SK-N-SH treated with all-trans-retinoic acid at 6 μM for 48 hours (cell line): ENCODE data around the gene WBP4.
"Not testable (repeated sequence)": the region's sequence is repeated elsewhere in the genome, so short reads cannot be mapped to it uniquely, and the experiment has no call there.

Experiments
- ATAC-seq: fragments of 200-7000 bp; cut with Tn5 transposase; 3 replicates; pipeline ENCODE4 v1.9.1; 2020; ENCODE audit warnings: mild to moderate bottlenecking, moderate library complexity
- ARNTL ChIP-seq: fragments of 450-650 bp; formaldehyde crosslinking; IDR thresholded peaks from 2 replicates; pipeline ENCODE4 v1.5.0; 2020; ENCODE audit warnings: low read depth, mild to moderate bottlenecking, moderate library complexity, borderline replicate concordance
- ISL1 ChIP-seq: fragments of 250-450 bp; sonication (Bioruptor Pico); IDR thresholded peaks from 2 replicates; pipeline ENCODE4 v2.1.2; 2022; ENCODE audit warnings: mild to moderate bottlenecking, moderate library complexity
- OSR1 ChIP-seq: fragments of 250-450 bp; sonication (Bioruptor Pico); IDR thresholded peaks from 2 replicates; pipeline ENCODE4 v1.8.0; 2022; ENCODE audit warnings: moderate library complexity, mild to moderate bottlenecking, inconsistent platforms
- PPARA ChIP-seq: fragments of 250-450 bp; sonication (Bioruptor Pico); IDR thresholded peaks from 2 replicates; pipeline ENCODE4 v1.5.0; 2020; ENCODE audit warnings: mild to moderate bottlenecking, borderline replicate concordance
- TCF4 ChIP-seq: fragments of 250-450 bp; sonication (Bioruptor Pico); IDR thresholded peaks from 2 replicates; pipeline ENCODE4 v1.8.0; 2021; ENCODE audit warnings: mild to moderate bottlenecking, moderate library complexity, borderline replicate concordance
- TOX ChIP-seq: fragments of 250-450 bp; sonication (Bioruptor Pico); IDR thresholded peaks from 2 replicates; pipeline ENCODE4 v1.8.0; 2021; ENCODE audit warnings: mild to moderate bottlenecking, moderate library complexity, borderline replicate concordance
- ZC3H10 ChIP-seq: fragments of 250-450 bp; sonication (Bioruptor Pico); IDR thresholded peaks from 2 replicates; pipeline ENCODE4 v1.5.1; 2021; ENCODE audit warnings: mild to moderate bottlenecking, moderate library complexity
- ZFP3 ChIP-seq: fragments of 250-450 bp; sonication (Bioruptor Pico); IDR thresholded peaks from 2 replicates; pipeline ENCODE4 v1.5.0; 2020; ENCODE audit warnings: mild to moderate bottlenecking, moderate library complexity
- ZFP30 ChIP-seq: fragments of 450-650 bp; formaldehyde crosslinking; IDR thresholded peaks from 2 replicates; pipeline ENCODE4 v1.5.0; 2022; ENCODE audit warnings: mild to moderate bottlenecking, moderate library complexity
- ZNF565 ChIP-seq: fragments of 450-650 bp; formaldehyde crosslinking; conservative IDR thresholded peaks from 2 replicates; pipeline ENCODE4 v1.5.0; 2020; ENCODE audit warnings: low read depth, mild to moderate bottlenecking, moderate library complexity
- ZNF8 ChIP-seq: fragments of 450-650 bp; formaldehyde crosslinking; IDR thresholded peaks from 2 replicates; pipeline ENCODE4 v1.5.0; 2020; ENCODE audit warnings: mild to moderate bottlenecking, moderate library complexity
- TF ChIP-seq, protein P1 (sequence below): fragments of 250-450 bp; sonication (Bioruptor Pico); IDR thresholded peaks from 2 replicates; pipeline ENCODE4 v1.5.1; 2020; ENCODE audit warnings: low read depth, mild to moderate bottlenecking, moderate library complexity
- TF ChIP-seq, protein P2 (sequence below): fragments of 250-450 bp; sonication (Bioruptor Pico); IDR thresholded peaks from 2 replicates; pipeline ENCODE4 v1.8.0; 2020; ENCODE audit warnings: mild to moderate bottlenecking, moderate library complexity, borderline replicate concordance
- TF ChIP-seq, protein P3 (sequence below): fragments of 250-450 bp; sonication (Bioruptor Pico); IDR thresholded peaks from 2 replicates; pipeline ENCODE4 v1.5.0; 2020; ENCODE audit warnings: mild to moderate bottlenecking, moderate library complexity
- TF ChIP-seq, protein P4 (sequence below): fragments of 250-450 bp; sonication (Bioruptor Pico); IDR thresholded peaks from 2 replicates; pipeline ENCODE4 v1.5.1; 2021; ENCODE audit warnings: mild to moderate bottlenecking, moderate library complexity
- TF ChIP-seq, protein P5 (sequence below): fragments of 250-450 bp; sonication (Bioruptor Pico); IDR thresholded peaks from 2 replicates; pipeline ENCODE4 v1.8.0; 2021; ENCODE audit warnings: low read depth, mild to moderate bottlenecking, moderate library complexity, borderline replicate concordance

WBP4 gene

DNA sequence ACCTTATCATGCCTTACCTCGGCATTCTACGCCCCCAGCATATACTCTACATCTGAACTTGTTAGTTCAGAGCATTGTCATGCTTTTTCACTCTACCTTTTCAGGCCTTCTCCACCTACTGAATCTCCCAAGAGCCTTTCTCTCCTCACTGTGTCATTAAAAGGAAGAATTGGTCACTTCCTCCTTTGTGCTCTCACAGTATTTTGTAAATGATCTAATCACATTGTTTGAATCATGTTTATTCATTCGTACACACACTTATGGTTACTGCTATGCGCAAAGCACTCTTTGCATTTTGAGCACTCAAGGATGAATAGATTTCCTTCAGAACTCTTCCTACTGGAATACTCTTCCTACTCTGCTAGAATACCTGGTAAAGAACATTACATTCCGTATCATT lies 26.4 kb upstream of the WBP4 start:
- no peak for TF ChIP-seq PPARA (CRISPR knock-in tag)
- no peak for TF ChIP-seq ZC3H10 (CRISPR knock-in tag)
- no peak for TF ChIP-seq ISL1
- TF ChIP-seq ZFP3 (CRISPR knock-in tag), result no peak
- TF ChIP-seq, protein P1, sequence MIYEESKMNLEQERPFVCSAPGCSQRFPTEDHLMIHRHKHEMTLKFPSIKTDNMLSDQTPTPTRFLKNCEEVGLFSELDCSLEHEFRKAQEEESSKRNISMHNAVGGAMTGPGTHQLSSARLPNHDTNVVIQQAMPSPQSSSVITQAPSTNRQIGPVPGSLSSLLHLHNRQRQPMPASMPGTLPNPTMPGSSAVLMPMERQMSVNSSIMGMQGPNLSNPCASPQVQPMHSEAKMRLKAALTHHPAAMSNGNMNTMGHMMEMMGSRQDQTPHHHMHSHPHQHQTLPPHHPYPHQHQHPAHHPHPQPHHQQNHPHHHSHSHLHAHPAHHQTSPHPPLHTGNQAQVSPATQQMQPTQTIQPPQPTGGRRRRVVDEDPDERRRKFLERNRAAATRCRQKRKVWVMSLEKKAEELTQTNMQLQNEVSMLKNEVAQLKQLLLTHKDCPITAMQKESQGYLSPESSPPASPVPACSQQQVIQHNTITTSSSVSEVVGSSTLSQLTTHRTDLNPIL, result no peak
- TF ChIP-seq, protein P2, sequence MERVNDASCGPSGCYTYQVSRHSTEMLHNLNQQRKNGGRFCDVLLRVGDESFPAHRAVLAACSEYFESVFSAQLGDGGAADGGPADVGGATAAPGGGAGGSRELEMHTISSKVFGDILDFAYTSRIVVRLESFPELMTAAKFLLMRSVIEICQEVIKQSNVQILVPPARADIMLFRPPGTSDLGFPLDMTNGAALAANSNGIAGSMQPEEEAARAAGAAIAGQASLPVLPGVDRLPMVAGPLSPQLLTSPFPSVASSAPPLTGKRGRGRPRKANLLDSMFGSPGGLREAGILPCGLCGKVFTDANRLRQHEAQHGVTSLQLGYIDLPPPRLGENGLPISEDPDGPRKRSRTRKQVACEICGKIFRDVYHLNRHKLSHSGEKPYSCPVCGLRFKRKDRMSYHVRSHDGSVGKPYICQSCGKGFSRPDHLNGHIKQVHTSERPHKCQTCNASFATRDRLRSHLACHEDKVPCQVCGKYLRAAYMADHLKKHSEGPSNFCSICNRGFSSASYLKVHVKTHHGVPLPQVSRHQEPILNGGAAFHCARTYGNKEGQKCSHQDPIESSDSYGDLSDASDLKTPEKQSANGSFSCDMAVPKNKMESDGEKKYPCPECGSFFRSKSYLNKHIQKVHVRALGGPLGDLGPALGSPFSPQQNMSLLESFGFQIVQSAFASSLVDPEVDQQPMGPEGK (CRISPR knock-in tag), result no peak
- no peak for TF ChIP-seq ZNF8 (CRISPR knock-in tag)
- TF ChIP-seq, protein P3, sequence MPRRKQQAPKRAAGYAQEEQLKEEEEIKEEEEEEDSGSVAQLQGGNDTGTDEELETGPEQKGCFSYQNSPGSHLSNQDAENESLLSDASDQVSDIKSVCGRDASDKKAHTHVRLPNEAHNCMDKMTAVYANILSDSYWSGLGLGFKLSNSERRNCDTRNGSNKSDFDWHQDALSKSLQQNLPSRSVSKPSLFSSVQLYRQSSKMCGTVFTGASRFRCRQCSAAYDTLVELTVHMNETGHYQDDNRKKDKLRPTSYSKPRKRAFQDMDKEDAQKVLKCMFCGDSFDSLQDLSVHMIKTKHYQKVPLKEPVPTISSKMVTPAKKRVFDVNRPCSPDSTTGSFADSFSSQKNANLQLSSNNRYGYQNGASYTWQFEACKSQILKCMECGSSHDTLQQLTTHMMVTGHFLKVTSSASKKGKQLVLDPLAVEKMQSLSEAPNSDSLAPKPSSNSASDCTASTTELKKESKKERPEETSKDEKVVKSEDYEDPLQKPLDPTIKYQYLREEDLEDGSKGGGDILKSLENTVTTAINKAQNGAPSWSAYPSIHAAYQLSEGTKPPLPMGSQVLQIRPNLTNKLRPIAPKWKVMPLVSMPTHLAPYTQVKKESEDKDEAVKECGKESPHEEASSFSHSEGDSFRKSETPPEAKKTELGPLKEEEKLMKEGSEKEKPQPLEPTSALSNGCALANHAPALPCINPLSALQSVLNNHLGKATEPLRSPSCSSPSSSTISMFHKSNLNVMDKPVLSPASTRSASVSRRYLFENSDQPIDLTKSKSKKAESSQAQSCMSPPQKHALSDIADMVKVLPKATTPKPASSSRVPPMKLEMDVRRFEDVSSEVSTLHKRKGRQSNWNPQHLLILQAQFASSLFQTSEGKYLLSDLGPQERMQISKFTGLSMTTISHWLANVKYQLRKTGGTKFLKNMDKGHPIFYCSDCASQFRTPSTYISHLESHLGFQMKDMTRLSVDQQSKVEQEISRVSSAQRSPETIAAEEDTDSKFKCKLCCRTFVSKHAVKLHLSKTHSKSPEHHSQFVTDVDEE (CRISPR knock-in tag), result no peak
- no peak for TF ChIP-seq TCF4 (CRISPR knock-in tag)
- TF ChIP-seq OSR1 (CRISPR knock-in tag), result no peak
- TF ChIP-seq, protein P4, sequence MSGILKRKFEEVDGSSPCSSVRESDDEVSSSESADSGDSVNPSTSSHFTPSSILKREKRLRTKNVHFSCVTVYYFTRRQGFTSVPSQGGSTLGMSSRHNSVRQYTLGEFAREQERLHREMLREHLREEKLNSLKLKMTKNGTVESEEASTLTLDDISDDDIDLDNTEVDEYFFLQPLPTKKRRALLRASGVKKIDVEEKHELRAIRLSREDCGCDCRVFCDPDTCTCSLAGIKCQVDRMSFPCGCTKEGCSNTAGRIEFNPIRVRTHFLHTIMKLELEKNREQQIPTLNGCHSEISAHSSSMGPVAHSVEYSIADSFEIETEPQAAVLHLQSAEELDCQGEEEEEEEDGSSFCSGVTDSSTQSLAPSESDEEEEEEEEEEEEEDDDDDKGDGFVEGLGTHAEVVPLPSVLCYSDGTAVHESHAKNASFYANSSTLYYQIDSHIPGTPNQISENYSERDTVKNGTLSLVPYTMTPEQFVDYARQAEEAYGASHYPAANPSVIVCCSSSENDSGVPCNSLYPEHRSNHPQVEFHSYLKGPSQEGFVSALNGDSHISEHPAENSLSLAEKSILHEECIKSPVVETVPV (CRISPR knock-in tag), result no peak
- no peak for ATAC-seq

DNA sequence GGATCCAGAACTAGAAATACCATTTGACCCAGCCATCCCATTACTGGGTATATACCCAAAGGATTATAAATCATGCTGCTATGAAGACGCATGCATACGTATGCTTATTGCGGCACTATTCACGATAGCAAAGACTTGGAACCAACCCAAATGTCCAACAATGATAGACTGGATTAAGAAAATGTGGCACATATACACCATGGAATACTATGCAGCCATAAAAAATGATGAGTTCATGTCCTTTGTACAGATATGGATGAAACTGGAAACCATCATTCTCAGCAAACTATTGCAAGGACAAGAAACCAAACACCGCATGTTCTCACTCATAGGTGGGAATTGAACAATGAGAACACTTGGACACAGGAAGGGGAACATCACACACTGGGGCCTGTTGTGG lies 24.8 kb upstream of the WBP4 start:
- not testable (repeated sequence) for ATAC-seq

DNA sequence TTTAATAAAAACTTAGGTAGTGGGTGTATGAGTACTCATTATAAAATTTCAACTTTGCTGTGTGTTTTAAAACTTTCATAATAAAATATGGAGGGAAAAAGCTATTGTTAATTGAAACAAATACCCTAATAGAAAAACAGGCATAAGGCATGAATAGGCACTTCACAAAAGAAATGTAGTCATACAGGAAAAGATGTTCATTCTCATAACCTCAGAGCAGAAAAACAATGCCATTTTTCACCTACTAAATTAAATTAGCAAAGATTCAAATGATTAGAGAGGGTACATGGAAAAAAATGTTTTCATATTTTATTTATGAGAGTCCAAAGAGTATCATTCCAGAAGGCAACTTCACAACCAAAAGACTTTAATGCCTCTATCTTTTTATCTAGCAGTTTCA lies 21.6 kb upstream of the WBP4 start:
- ATAC-seq, result no peak
- TF ChIP-seq, protein P4 (CRISPR knock-in tag), result no peak
- no peak for TF ChIP-seq ARNTL (CRISPR knock-in tag)
- TF ChIP-seq ZFP3 (CRISPR knock-in tag), result no peak
- TF ChIP-seq ISL1, result no peak
- no peak for TF ChIP-seq TOX (CRISPR knock-in tag)
- TF ChIP-seq ZC3H10 (CRISPR knock-in tag), result no peak
- TF ChIP-seq ZFP30, result no peak
- TF ChIP-seq, protein P5, sequence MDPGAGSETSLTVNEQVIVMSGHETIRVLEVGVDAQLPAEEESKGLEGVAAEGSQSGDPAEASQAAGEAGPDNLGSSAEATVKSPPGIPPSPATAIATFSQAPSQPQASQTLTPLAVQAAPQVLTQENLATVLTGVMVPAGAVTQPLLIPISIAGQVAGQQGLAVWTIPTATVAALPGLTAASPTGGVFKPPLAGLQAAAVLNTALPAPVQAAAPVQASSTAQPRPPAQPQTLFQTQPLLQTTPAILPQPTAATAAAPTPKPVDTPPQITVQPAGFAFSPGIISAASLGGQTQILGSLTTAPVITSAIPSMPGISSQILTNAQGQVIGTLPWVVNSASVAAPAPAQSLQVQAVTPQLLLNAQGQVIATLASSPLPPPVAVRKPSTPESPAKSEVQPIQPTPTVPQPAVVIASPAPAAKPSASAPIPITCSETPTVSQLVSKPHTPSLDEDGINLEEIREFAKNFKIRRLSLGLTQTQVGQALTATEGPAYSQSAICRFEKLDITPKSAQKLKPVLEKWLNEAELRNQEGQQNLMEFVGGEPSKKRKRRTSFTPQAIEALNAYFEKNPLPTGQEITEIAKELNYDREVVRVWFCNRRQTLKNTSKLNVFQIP (CRISPR knock-in tag), result no peak
- TF ChIP-seq ZNF565 (CRISPR knock-in tag), result no peak
- TF ChIP-seq, protein P2 (CRISPR knock-in tag), result no peak
- TF ChIP-seq, all 23 proteins: peak for 0
